ENCODE data around the gene FAM3B.

The FAM3B gene

GRCh38 chr21:41369920-41370839 is 53.6 kb downstream of the FAM3B start:
- Histone ChIP-seq H3K36me3 (ENCODE audit: insufficient read depth, low read length) (peaks cover 25% of the 10 kb centered on the region; the same call in 1 of the 2 replicates), H4K20me1 (ENCODE audit: insufficient read depth, low read length) (no peaks in the 10 kb centered on the region), H3K4me2 (ENCODE audit: low read length) (peak overlapping the region; percentile 87), H3K4me1 (ENCODE audit: insufficient read depth, low read length, severe bottlenecking) (peaks cover 61% of the 10 kb centered on the region), H3K9me2 (ENCODE audit: low read depth, low read length) (no peaks in the 10 kb centered on the region), H3K9me3 (ENCODE audit: low read length) (no peaks in the 10 kb centered on the region), H3K9ac (ENCODE audit: low read length) (peak overlapping the region; percentile 87), H3K27ac (ENCODE audit: low read depth, low read length, poor library complexity, severe bottlenecking) (peak overlapping the region; percentile 97), H3K27me3 (ENCODE audit: insufficient read depth, low read length) (no peaks in the 10 kb centered on the region), H3K4me3 (ENCODE audit: low read depth, low read length, poor library complexity, severe bottlenecking) (peak overlapping the region; percentile 81), H3F3A (ENCODE audit: insufficient read depth, low read length) (no peaks in the 10 kb centered on the region), H2AFZ (ENCODE audit: low read length) (0 out of 2 replicates have a peak overlapping the region, but pooled peaks have one; percentile 48), H3K79me2 (ENCODE audit: insufficient read depth, low read length) (peaks cover 31% of the 10 kb centered on the region)
- TF ChIP-seq CTCF (IDR thresholded peaks at IDR 0.05; ENCODE audit: low read length) (no peak), EZH2 (IDR thresholded peaks at IDR 0.05; ENCODE audit: borderline replicate concordance, low read length) (no peak)

- H4K20me1 ChIP-seq (ENCODE audit: insufficient read depth, low read length) = no peaks in the 10 kb centered on the region
- H3K79me2 ChIP-seq (ENCODE audit: insufficient read depth, low read length) = peaks cover 31% of the 10 kb centered on the region
- H2AFZ ChIP-seq (ENCODE audit: low read length) = no peak overlapping the region
- TF ChIP-seq CTCF (IDR thresholded peaks at IDR 0.05; ENCODE audit: low read length) (no peak), EZH2 (IDR thresholded peaks at IDR 0.05; ENCODE audit: borderline replicate concordance, low read length) (no peak)
- peaks cover 61% of the 10 kb centered on the region for H3K4me1 ChIP-seq (ENCODE audit: insufficient read depth, low read length, severe bottlenecking)
- no peaks in the 10 kb centered on the region for H3K27me3 ChIP-seq (ENCODE audit: insufficient read depth, low read length)
- H3K9me2 ChIP-seq (ENCODE audit: low read depth, low read length) = no peaks in the 10 kb centered on the region
- H3K9me3 ChIP-seq (ENCODE audit: low read length) = no peaks in the 10 kb centered on the region
- peak overlapping the region; percentile 97 for H3K27ac ChIP-seq (ENCODE audit: low read depth, low read length, poor library complexity, severe bottlenecking)
- H3K9ac ChIP-seq (ENCODE audit: low read length) = peak overlapping the region; percentile 87
- H3K36me3 ChIP-seq (ENCODE audit: insufficient read depth, low read length) = peaks cover 34% of the 10 kb centered on the region; the same call in 1 of the 2 replicates
- peak overlapping the region; percentile 87 for H3K4me2 ChIP-seq (ENCODE audit: low read length)
- H3K4me3 ChIP-seq (ENCODE audit: low read depth, low read length, poor library complexity, severe bottlenecking) = peak overlapping the region; percentile 81
- no peaks in the 10 kb centered on the region for H3F3A ChIP-seq (ENCODE audit: insufficient read depth, low read length)
Measured at GRCh38 chr21:41370840-41371684, 54.5 kb downstream of the FAM3B start.

GRCh38 chr21:41371685-41372030 is 55.1 kb downstream of the FAM3B start:
- no peaks in the 10 kb centered on the region for H4K20me1 ChIP-seq (ENCODE audit: insufficient read depth, low read length)

More at GRCh38 chr21:41371685-41372030, 55.1 kb downstream of the FAM3B start:
- TF ChIP-seq EZH2 (IDR thresholded peaks at IDR 0.05; ENCODE audit: borderline replicate concordance, low read length) (no peak), CTCF (IDR thresholded peaks at IDR 0.05; ENCODE audit: low read length) (no peak)
- Histone ChIP-seq H3F3A (ENCODE audit: insufficient read depth, low read length) (no peaks in the 10 kb centered on the region), H3K79me2 (ENCODE audit: insufficient read depth, low read length) (peaks cover 31% of the 10 kb centered on the region), H3K9me3 (ENCODE audit: low read length) (no peaks in the 10 kb centered on the region), H3K9me2 (ENCODE audit: low read depth, low read length) (no peaks in the 10 kb centered on the region), H3K27me3 (ENCODE audit: insufficient read depth, low read length) (no peaks in the 10 kb centered on the region), H2AFZ (ENCODE audit: low read length) (no peak overlapping the region), H3K4me1 (ENCODE audit: insufficient read depth, low read length, severe bottlenecking) (peaks cover 58% of the 10 kb centered on the region), H3K4me3 (ENCODE audit: low read depth, low read length, poor library complexity, severe bottlenecking) (peak overlapping the region; percentile 81), H3K27ac (ENCODE audit: low read depth, low read length, poor library complexity, severe bottlenecking) (peak overlapping the region; percentile 97), H3K9ac (ENCODE audit: low read length) (peak overlapping the region; percentile 87), H3K4me2 (ENCODE audit: low read length) (peak overlapping the region; percentile 87), H3K36me3 (ENCODE audit: insufficient read depth, low read length) (peaks cover 39% of the 10 kb centered on the region)

Measured in OCI-LY1 (cell line).